GM10847 (cell line): Measurements from ENCODE around the gene ASPA.

Source experiments
- POLR2A ChIP-seq: IDR thresholded peaks from 2 replicates; pipeline ENCODE4 v1.6.1; 2011; ENCODE audit not compliant: insufficient read length; ENCODE audit errors: extremely low read depth

Gene ASPA

DNA sequence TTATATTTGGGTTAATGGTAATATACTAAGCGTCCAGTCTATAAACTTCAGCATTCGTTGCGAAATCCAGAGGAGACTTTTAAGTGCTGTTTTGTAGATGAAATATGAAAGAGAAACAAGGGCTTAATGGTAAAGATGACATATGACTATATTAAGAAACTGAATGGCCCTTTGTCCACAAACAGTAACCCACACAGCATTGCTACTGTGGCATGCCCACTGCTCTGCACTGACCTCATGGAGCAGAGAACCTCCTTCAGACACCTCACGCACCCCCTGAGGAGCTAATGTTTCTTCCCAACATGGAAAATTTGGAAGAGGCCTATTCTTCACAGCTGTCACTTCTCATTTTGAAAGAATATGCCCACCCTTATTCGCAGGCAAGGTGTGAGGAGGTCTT lies 26.7 kb downstream of the ASPA start:
- no peak for TF ChIP-seq POLR2A

- TF ChIP-seq POLR2A = no peak
These were observed 27.5 kb downstream of the ASPA start for GRCh38 chr17:3503285-3503684.

GRCh38 chr17:3505008-3505407 lies 29.2 kb downstream of the ASPA start:
- no peak for TF ChIP-seq POLR2A

DNA sequence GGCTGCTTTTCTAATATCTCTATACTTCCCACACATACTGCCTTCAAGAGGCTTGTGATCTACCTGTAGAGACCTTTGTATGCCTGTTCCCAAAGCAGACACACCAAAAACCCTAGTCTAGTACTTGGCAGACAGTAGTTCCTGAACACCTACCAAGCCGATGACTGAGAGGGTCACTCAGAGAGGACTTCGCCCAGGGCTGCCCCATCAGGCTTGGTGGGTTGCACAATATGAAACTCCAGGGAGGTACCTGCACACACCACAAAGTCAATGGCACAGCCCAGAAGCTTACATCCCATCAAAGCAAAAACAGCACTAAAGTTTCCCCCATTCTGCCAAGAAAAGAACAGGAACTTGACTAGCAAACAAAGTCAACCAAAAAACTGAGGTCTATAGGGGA lies 30.3 kb downstream of the ASPA start:
- no peak for TF ChIP-seq POLR2A

DNA sequence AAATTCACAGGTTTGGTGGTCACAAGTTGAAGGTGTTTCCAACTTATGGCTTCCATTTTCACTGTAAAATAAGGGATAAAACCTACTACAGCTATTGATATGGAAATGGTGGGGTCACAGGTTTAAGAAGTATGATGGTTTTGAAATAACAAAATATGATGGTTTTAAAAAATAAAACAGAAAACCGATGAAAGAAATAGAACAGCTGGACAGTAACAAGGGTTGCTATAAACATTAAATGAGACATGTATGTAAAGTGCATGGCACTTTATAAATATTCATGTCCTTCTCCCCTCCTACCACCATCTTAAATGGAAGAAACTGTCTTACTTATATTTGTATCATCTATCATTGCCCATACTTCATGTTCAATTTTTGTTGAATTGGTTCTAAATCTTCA lies 31.3 kb downstream of the ASPA start:
- TF ChIP-seq POLR2A = no peak

DNA sequence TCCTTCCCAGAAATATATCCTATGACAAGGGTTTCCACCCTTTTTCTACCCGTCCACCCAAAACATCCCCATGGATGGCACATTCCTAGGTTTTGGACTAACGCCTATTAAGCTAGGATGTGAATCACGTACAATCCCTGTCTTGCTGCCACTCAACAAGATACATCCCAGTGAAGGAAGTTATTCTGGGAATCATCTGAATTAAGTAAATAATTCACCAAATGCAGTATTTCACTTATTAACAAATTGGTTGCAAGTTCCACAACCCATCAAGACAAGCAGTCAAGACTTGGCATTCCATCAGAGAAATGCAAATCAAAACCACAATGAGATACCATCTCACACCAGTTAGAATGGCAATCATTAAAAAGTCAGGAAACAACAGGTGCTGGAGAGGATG lies 32.1 kb downstream of the ASPA start:
- no peak for TF ChIP-seq POLR2A

- TF ChIP-seq POLR2A = no peak
These were observed 34.3 kb downstream of the ASPA start for GRCh38 chr17:3510090-3510489.

GRCh38 chr17:3511852-3512504 lies 36.2 kb downstream of the ASPA start:
- no peak for TF ChIP-seq POLR2A

- TF ChIP-seq POLR2A = no peak
These were observed 36.8 kb downstream of the ASPA start for GRCh38 chr17:3512505-3513171.

DNA sequence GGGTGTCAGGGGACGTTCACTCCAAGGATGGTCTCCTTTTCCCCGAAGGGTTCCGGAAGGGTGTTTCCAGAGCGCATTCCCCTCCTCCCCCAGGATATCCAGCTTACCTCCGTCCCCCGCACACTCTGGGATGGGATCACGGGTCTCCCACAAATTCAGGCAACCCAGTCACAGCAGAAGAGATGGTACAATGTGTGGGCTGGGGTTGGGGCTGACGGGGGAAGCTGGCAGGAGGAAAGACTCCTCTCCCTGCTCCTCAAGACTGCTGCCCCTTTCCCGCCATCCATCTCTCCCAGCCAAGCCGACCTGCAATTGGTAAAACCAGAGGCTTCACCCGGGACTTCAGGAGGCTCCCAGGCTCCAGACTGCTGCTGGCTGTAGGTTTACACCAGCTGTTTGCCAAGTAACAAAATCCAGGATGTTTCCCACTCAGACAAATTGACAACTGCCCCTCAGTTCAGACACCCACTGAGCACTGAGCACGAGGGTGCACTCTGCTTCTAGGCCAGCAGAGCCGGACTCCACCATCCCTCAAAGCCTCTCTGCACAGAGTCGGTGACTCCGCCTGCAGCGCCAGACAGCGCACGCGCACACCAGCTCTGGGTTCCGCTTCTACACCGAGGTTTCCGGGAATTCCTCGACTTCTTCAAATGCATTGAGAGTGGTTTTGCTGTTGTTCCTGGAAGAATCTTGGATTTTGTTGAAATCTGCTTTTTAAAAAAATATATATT lies 37.7 kb downstream of the ASPA start:
- no peak for TF ChIP-seq POLR2A

GRCh38 chr17:3514873-3515272 lies 39.1 kb downstream of the ASPA start:
- no peak for TF ChIP-seq POLR2A

DNA sequence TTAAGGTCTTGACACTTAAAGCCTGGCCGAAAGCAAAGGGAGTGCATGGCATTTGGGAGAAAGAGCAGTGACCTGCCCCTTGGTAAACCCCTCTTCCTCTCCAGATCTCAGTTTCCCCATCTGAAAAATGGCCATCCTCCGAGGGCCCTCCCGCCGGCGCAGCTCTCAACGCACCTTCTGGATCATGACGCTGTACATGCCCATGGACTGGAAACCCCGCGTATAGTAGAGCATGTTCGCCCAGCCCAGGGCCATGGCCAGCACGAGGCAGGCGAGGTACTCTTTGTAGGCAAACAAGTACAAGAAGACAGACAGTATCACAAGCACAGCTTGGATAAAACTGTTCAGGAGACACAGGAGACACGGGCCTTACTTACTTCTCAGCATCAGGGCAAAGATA lies 48.2 kb downstream of the ASPA start:
- TF ChIP-seq POLR2A = no peak

GRCh38 chr17:3526491-3526890 lies 50.7 kb downstream of the ASPA start:
- TF ChIP-seq POLR2A = no peak

DNA sequence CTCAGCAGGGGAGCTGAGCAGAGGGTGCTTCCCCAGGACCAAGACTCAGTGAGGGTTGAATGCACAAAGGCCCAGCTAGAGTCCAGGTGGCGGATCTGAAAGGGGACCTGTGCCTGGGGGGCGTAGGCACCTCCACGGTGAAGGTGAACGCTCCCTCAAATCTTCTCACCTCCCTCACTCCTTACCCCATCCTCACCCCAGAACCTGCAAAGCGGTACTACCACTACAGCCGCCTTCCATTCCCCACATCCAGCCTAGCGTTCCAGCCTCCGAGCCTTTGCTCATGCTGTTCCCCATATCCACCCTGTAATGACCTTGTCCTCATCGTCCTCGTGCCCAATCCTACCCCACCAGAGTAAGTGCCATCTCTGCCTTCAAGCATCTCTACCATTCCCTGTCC lies 51.2 kb downstream of the ASPA start:
- no peak for TF ChIP-seq POLR2A

DNA sequence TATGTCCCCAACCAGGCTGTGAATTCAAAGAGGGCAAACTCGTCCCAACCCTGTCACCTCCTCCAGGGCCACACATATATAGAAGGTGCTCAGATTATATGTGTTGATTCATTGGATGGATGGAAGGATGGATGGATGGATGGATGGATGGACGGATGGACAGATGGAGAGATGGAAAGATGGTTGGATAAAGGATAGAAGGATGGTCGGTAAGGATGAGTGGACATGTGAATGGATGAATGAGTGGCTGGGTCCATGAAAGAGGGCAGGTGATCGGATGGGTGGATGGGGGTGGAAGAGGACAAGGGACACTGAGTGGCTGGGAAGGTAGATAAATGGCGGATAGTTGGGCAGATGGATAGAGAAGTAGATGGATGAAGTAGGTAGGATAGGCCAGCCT lies 51.7 kb downstream of the ASPA start:
- no peak for TF ChIP-seq POLR2A

DNA sequence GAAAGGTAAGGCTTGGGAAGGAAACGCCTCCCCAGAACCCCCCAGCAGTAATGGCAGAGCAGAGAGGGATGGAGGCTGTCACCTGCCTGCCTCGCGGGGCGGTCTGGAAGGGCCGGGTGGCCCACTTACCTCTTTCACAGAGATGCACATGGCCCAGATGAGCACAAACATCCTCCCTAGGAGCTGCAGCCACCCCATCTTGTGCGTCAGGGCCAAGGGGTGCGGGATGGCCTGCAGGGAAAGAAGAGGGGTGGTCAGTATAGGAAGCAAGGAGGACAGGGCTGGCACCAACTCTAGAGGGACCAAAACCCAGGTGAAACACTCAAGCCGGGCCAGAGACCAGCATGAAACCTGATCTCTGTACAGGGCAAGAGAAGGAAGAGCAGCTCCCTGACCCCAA lies 52.1 kb downstream of the ASPA start:
- TF ChIP-seq POLR2A = no peak
